Measurements from ENCODE around the gene LASP1.

- no peak for TF ChIP-seq CTCF (conservative IDR thresholded peaks at IDR 0.05; ENCODE audit: low read length)
- no peak for TF ChIP-seq EZH2phosphoT487 (IDR thresholded peaks at IDR 0.05; ENCODE audit: borderline replicate concordance, low read depth, low read length)
These were observed 20.0 kb downstream of the LASP1 start for GRCh38 chr17:38889745-38890409.
